ENCODE data around the gene MORC2. TPM values are rescaled to one million over a fixed set of nuclear protein-coding genes. Genes with fewer than 3 reads are reported as not detected.

The MORC2 gene
- total and polyA plus RNA-seq, 10 of the 15 experiments (the other 5 are each of a cell fraction or from before 2014, with no cell fraction given), result 1.7 to 16.3 (median 9.0) TPM

DNA sequence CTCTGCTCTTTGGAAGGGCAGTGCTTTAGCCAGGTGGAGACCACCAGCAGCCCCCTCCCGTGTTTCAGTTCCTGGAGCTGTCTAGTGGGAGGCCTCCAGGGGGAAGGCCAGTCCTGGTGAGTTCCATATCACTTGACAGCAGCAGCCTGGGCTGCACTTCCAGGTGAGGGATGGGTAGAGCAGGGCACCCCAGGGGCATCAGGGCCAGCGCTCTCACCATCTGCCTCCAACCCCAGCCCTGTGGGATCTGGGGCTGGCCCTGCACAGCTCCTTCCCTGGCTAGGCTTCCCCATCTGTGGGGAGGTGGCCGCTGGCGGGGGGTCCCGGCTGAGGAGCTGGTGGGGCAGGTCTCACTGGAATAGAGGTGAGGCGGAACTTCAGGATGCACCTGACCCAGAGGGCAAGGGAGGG is 60.5 kb downstream of the MORC2 start:
- H3K4me2 ChIP-seq (ENCODE audit: control insufficient read depth, insufficient read depth), result no peak overlapping the region
- ChIA-PET SMC1A (ENCODE audit: uncharacterized antibody, unreplicated experiment) (interaction anchor here (1.8 kb wide), 1 partner anchor 9 kb away, joined by 5 read pairs; no protein-coding TSS in a partner anchor), POLR2A (interaction anchor here (0.7 kb wide), 1 partner anchor 427 kb away, joined by 3 read pairs; no protein-coding TSS in a partner anchor), RAD21 (ENCODE audit: unreplicated experiment) (interaction anchor here (1.3 kb wide), 1 partner anchor 144 kb away, joined by 6 read pairs; no protein-coding TSS in a partner anchor), CTCF (interaction anchor here (1.2 to 5.9 kb wide), 2 partner anchors 14 to 273 kb away, joined by 3 to 45 read pairs; no protein-coding TSS in a partner anchor)
- ATAC-seq (no peak), DNase-seq (ENCODE audit: low read depth, low spot score) (no peak), FAIRE-seq (no peak)
- H3K4me3 ChIP-seq, result no peak overlapping the region
- H3K9me3 ChIP-seq (replicated peaks; ENCODE audit: control insufficient read depth, insufficient read depth, low read length), result no peaks in the 10 kb centered on the region
- H4K20me1 ChIP-seq (ENCODE audit: control insufficient read depth, insufficient read depth), result no peaks in the 10 kb centered on the region
- TF ChIP-seq MYC (IDR thresholded peaks at IDR 0.05; ENCODE audit: insufficient read depth, insufficient read length, insufficient replicate concordance, low read length, severe bottlenecking), result no peak
- no peaks in the 10 kb centered on the region for H3K27me3 ChIP-seq (replicated peaks in 1 of 2; ENCODE audit: control insufficient read depth in 2 of 2, insufficient read depth in 2 of 2, low read length in 1 of 2)
- H3K4me1 ChIP-seq (ENCODE audit: control insufficient read depth, insufficient read depth, low read length), result peaks cover 5% of the 10 kb centered on the region
- in situ Hi-C loops (cut with MboI) (loop anchor here (25.0 kb wide), 2 partner anchors 146 to 271 kb away; partner anchors contain the start of gene SLC35E4), intact Hi-C loops (cut with micrococcal nuclease; ENCODE audit: unreplicated experiment) (no loop called here)
- H3K79me2 ChIP-seq (ENCODE audit: control insufficient read depth, insufficient read depth, low read length), result no peaks in the 10 kb centered on the region
- 52% methylated on average over 6 of the region's 6 CpGs for WGBS (ENCODE audit: insufficient coverage, insufficient replicate concordance, low lambda C conversion rate, missing lambda C conversion rate)
- H3K36me3 ChIP-seq (ENCODE audit: control insufficient read depth in 2 of 2, insufficient read depth in 2 of 2, low read length in 1 of 2), result peaks cover 0 to 6% of the 10 kb centered on the region in 2 experiments; a peak in 2 of 4 replicates
- H3K9ac ChIP-seq (ENCODE audit: control insufficient read depth, insufficient read depth, low read length), result no peak overlapping the region
- H3K27ac ChIP-seq (ENCODE audit: control insufficient read depth, insufficient read depth), result no peak overlapping the region
- H2AFZ ChIP-seq (ENCODE audit: control insufficient read depth, low read depth, low read length), result no peak overlapping the region
- BruUV-seq (replicated peaks), result no TSS peak

GRCh38 chr22:30906946-30907345 is 61.6 kb downstream of the MORC2 start:
- no peak overlapping the region for H3K27ac ChIP-seq (ENCODE audit: control insufficient read depth, insufficient read depth)
- ChIA-PET SMC1A (ENCODE audit: uncharacterized antibody, unreplicated experiment) (no interaction called here), POLR2A (no interaction called here), RAD21 (ENCODE audit: unreplicated experiment) (interaction anchor here (1.3 kb wide), 1 partner anchor 143 kb away, joined by 6 read pairs; no protein-coding TSS in a partner anchor), CTCF (interaction anchor here (5.9 kb wide), 1 partner anchor 15 kb away, joined by 45 read pairs; no protein-coding TSS in a partner anchor)
- H3K4me2 ChIP-seq (ENCODE audit: control insufficient read depth, insufficient read depth), result no peak overlapping the region
- H2AFZ ChIP-seq (ENCODE audit: control insufficient read depth, low read depth, low read length), result no peak overlapping the region
- DNase-seq (ENCODE audit: low read depth, low spot score), result no peak
- TF ChIP-seq NRF1 (conservative IDR thresholded peaks at IDR 0.05; ENCODE audit: low read depth, low read length) (no peak), HDAC6 (IDR thresholded peaks at IDR 0.05; ENCODE audit: unreplicated experiment) (no peak)
- no peaks in the 10 kb centered on the region for H3K27me3 ChIP-seq (replicated peaks in 1 of 2; ENCODE audit: control insufficient read depth in 2 of 2, insufficient read depth in 2 of 2, low read length in 1 of 2)
- intact Hi-C loops (cut with micrococcal nuclease; ENCODE audit: unreplicated experiment), result no loop called here
- H3K9me3 ChIP-seq (replicated peaks; ENCODE audit: control insufficient read depth, insufficient read depth, low read length), result no peaks in the 10 kb centered on the region
- H4K20me1 ChIP-seq (ENCODE audit: control insufficient read depth, insufficient read depth), result no peaks in the 10 kb centered on the region
- no peak overlapping the region for H3K4me3 ChIP-seq
- H3K36me3 ChIP-seq (ENCODE audit: control insufficient read depth in 2 of 2, insufficient read depth in 2 of 2, low read length in 1 of 2), result peaks cover 0 to 6% of the 10 kb centered on the region in 2 experiments; a peak in 2 of 4 replicates
- no peak overlapping the region for H3K9ac ChIP-seq (ENCODE audit: control insufficient read depth, insufficient read depth, low read length)
- in situ Hi-C loops (cut with MboI), result loop anchor here (25.0 kb wide), 2 partner anchors 145 to 270 kb away; partner anchors contain the start of gene SLC35E4
- BruUV-seq (replicated peaks), result no TSS peak
- FAIRE-seq, result no peak
- WGBS (ENCODE audit: insufficient coverage, insufficient replicate concordance, low lambda C conversion rate, missing lambda C conversion rate), result 60% methylated on average over 1 of the region's 1 CpG
- H3K4me1 ChIP-seq (ENCODE audit: control insufficient read depth, insufficient read depth, low read length), result peaks cover 9% of the 10 kb centered on the region
- ATAC-seq, result no peak
- H3K79me2 ChIP-seq (ENCODE audit: control insufficient read depth, insufficient read depth, low read length), result no peaks in the 10 kb centered on the region

All from GM12878 (cell line).